MM.1S (cell line): ENCODE data around the gene SERPINE2.

Experiments
- DNase-seq: peaks from one replicate; pipeline ENCODE4 v3.0.0-alpha.2; 2015
- H2AFZ ChIP-seq: fragments of 300-600 bp; sonication (generic); 2 replicates; pipeline ENCODE4 v1.6.0; 2016; ENCODE audit warnings: antibody characterized with exemption, low read length
- H3F3A ChIP-seq: fragments of 300-600 bp; sonication (generic); 2 replicates; pipeline ENCODE4 v1.6.1; 2016; ENCODE audit warnings: mild to moderate bottlenecking, antibody characterized with exemption, low read length, moderate library complexity, mixed read lengths; ENCODE audit not compliant: insufficient read depth
- H3K27ac ChIP-seq: fragments of 300-600 bp; sonication (generic); 2 replicates; pipeline ENCODE4 v1.5.1; 2016; ENCODE audit warnings: mild to moderate bottlenecking, low read length
- H3K27me3 ChIP-seq: fragments of 300-600 bp; sonication (generic); replicated peaks from 2 replicates; pipeline ENCODE4 v1.6.0; 2016; ENCODE audit warnings: low read length; ENCODE audit not compliant: insufficient read depth
- H3K36me3 ChIP-seq: fragments of 300-600 bp; sonication (generic); replicated peaks from 2 replicates; pipeline ENCODE4 v1.6.1; 2016; ENCODE audit warnings: mild to moderate bottlenecking, low read length, mixed read lengths; ENCODE audit not compliant: insufficient read depth
- H3K4me1 ChIP-seq: fragments of 300-600 bp; sonication (generic); 2 replicates; pipeline ENCODE4 v1.6.1; 2016; ENCODE audit warnings: low read length, mixed read lengths
- H3K4me2 ChIP-seq: fragments of 300-600 bp; sonication (generic); 2 replicates; pipeline ENCODE4 v1.6.0; 2016; ENCODE audit warnings: low read depth, low read length
- H3K4me3 ChIP-seq: fragments of 300-600 bp; sonication (generic); 2 replicates; pipeline ENCODE4 v1.5.1; 2016; ENCODE audit warnings: low read length, mixed read lengths
- H3K79me2 ChIP-seq: fragments of 300-600 bp; sonication (generic); 2 replicates; pipeline ENCODE4 v1.6.1; 2016; ENCODE audit warnings: mixed run types, low read length, mixed read lengths
- H3K9ac ChIP-seq: fragments of 300-600 bp; sonication (generic); 2 replicates; pipeline ENCODE4 v1.6.1; 2016; ENCODE audit warnings: low read length, mixed read lengths
- H3K9me2 ChIP-seq: fragments of 300-600 bp; sonication (generic); replicated peaks from 2 replicates; pipeline ENCODE4 v1.6.1; 2016; ENCODE audit warnings: mild to moderate bottlenecking, low read length, mixed read lengths; ENCODE audit not compliant: insufficient read depth
- H3K9me3 ChIP-seq: fragments of 300-600 bp; sonication (generic); replicated peaks from 2 replicates; pipeline ENCODE4 v1.6.1; 2016; ENCODE audit warnings: mild to moderate bottlenecking, low read length, mixed read lengths; ENCODE audit not compliant: insufficient read depth
- H4K20me1 ChIP-seq: fragments of 300-600 bp; sonication (generic); 2 replicates; pipeline ENCODE4 v1.6.1; 2016; ENCODE audit warnings: mild to moderate bottlenecking, low read length, moderate library complexity, mixed read lengths; ENCODE audit not compliant: insufficient read depth
- CTCF ChIP-seq: fragments of 300-600 bp; sonication (generic); IDR thresholded peaks from 2 replicates; pipeline ENCODE4 v1.5.1; 2016; ENCODE audit warnings: antibody characterized with exemption, low read length, mixed read lengths
- EZH2 ChIP-seq: fragments of 300-600 bp; sonication (generic); optimal IDR thresholded peaks from 2 replicates; pipeline ENCODE3; 2017; ENCODE audit warnings: low read depth, mild to moderate bottlenecking, antibody characterized with exemption, low read length, mixed read lengths
- EZH2phosphoT487 ChIP-seq: fragments of 300-600 bp; sonication (generic); IDR thresholded peaks from 2 replicates; pipeline ENCODE4 v1.6.1; 2018; ENCODE audit warnings: antibody characterized with exemption, low read length

Gene SERPINE2

GRCh38 chr2:223998948-223999347 is 40.1 kb downstream of the SERPINE2 start:
- no peaks in the 10 kb centered on the region for H3K27me3 ChIP-seq
- TF ChIP-seq EZH2phosphoT487 = no peak
- TF ChIP-seq CTCF = no peak
- TF ChIP-seq EZH2 = no peak
- no peak overlapping the region for H3K9ac ChIP-seq
- H3K36me3 ChIP-seq = no peaks in the 10 kb centered on the region
- H3K4me1 ChIP-seq = no peaks in the 10 kb centered on the region
- H3K27ac ChIP-seq = no peak overlapping the region
- no peaks in the 10 kb centered on the region for H4K20me1 ChIP-seq
- no peak overlapping the region for H3K4me3 ChIP-seq
- H2AFZ ChIP-seq = no peak overlapping the region
- no peaks in the 10 kb centered on the region for H3K9me3 ChIP-seq
- no peaks in the 10 kb centered on the region for H3K9me2 ChIP-seq
- H3K4me2 ChIP-seq = no peak overlapping the region
- H3K79me2 ChIP-seq = no peaks in the 10 kb centered on the region
- no peaks in the 10 kb centered on the region for H3F3A ChIP-seq
- DNase-seq = no peak

DNA sequence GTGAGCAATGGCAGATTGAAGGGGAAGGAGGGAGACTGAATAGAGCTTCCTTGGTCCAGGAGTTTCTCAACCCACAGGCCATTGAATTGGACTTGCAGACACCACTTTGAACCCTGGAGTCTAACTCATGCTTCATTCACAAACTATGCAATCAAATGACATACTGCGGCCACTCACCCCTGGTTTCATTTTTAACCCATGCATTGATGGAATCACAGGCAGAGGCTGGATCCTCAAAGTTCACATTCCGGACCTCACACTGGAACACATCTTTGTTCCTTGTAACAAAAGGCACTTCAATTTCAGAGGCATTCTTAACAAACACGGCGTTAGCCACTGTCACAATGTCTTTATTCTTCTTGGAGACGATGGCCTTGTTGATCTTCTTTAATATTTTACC is 41.1 kb downstream of the SERPINE2 start:
- Histone ChIP-seq H3K79me2 (no peaks in the 10 kb centered on the region), H3K4me3 (no peak overlapping the region), H3K9me2 (no peaks in the 10 kb centered on the region), H3K4me1 (no peaks in the 10 kb centered on the region), H3F3A (no peaks in the 10 kb centered on the region), H3K4me2 (no peak overlapping the region), H3K27me3 (no peaks in the 10 kb centered on the region), H3K27ac (no peak overlapping the region), H4K20me1 (no peaks in the 10 kb centered on the region), H2AFZ (no peak overlapping the region), H3K9me3 (no peaks in the 10 kb centered on the region), H3K9ac (no peak overlapping the region), H3K36me3 (no peaks in the 10 kb centered on the region)
- DNase-seq = no peak
- TF ChIP-seq CTCF (no peak), EZH2 (no peak), EZH2phosphoT487 (no peak)

GRCh38 chr2:223996391-223996790 is 42.7 kb downstream of the SERPINE2 start:
- no peak for DNase-seq
- Histone ChIP-seq H3K9ac (no peak overlapping the region), H3K4me2 (no peak overlapping the region), H3K4me3 (no peak overlapping the region), H3F3A (no peaks in the 10 kb centered on the region), H3K4me1 (no peaks in the 10 kb centered on the region), H3K27me3 (no peaks in the 10 kb centered on the region), H3K9me2 (no peaks in the 10 kb centered on the region), H3K36me3 (no peaks in the 10 kb centered on the region), H3K79me2 (no peaks in the 10 kb centered on the region), H3K27ac (no peak overlapping the region), H3K9me3 (no peaks in the 10 kb centered on the region), H2AFZ (no peak overlapping the region), H4K20me1 (no peaks in the 10 kb centered on the region)
- TF ChIP-seq EZH2 (no peak), CTCF (no peak), EZH2phosphoT487 (no peak)
